Neural progenitor cell (in vitro differentiated cells): ENCODE results near the gene TENM3. TPM values are rescaled to one million over a fixed set of nuclear protein-coding genes. Genes with fewer than 3 reads are reported as not detected.

Experiments
- DNase-seq: peaks from one replicate; pipeline ENCODE4 v3.0.0-alpha.2; 2016; ENCODE audit warnings: low spot score
- H2AFZ ChIP-seq: fragments of 200-600 bp; sonication (generic); replicated peaks from 2 replicates; pipeline ENCODE4 v1.6.1; 2016; ENCODE audit warnings: antibody characterized with exemption
- H3F3A ChIP-seq: fragments of 200-600 bp; sonication (generic); 2 replicates; pipeline ENCODE4 v1.6.1; 2016; ENCODE audit warnings: antibody characterized with exemption, low read depth
- H3K27ac ChIP-seq: fragments of 200-600 bp; sonication (generic); 2 replicates; pipeline ENCODE4 v1.5.1; 2016; ENCODE audit warnings: mild to moderate bottlenecking
- H3K27me3 ChIP-seq: fragments of 200-600 bp; sonication (generic); 2 replicates; pipeline ENCODE4 v1.6.1; 2016; ENCODE audit warnings: mild to moderate bottlenecking, moderate library complexity
- H3K36me3 ChIP-seq: fragments of 200-600 bp; sonication (generic); 2 replicates; pipeline ENCODE4 v1.5.1; 2016
- H3K4me1 ChIP-seq: fragments of 200-600 bp; sonication (generic); 2 replicates; pipeline ENCODE4 v1.6.1; 2016; ENCODE audit warnings: mixed run types
- H3K4me2 ChIP-seq: fragments of 200-600 bp; sonication (generic); 2 replicates; pipeline ENCODE4 v1.6.1; 2016
- H3K4me3 ChIP-seq: fragments of 200-600 bp; sonication (generic); 2 replicates; pipeline ENCODE4 v1.5.1; 2016
- H3K79me2 ChIP-seq: fragments of 200-600 bp; sonication (generic); 2 replicates; pipeline ENCODE4 v1.6.1; 2016; ENCODE audit warnings: low read depth
- H3K9ac ChIP-seq: fragments of 200-600 bp; sonication (generic); 2 replicates; pipeline ENCODE4 v1.6.1; 2016
- H3K9me3 ChIP-seq: fragments of 200-600 bp; sonication (generic); 2 replicates; pipeline ENCODE4 v1.5.1; 2016; ENCODE audit warnings: low read depth
- H4K20me1 ChIP-seq: fragments of 200-600 bp; sonication (generic); 2 replicates; pipeline ENCODE4 v1.6.1; 2016; ENCODE audit warnings: low read depth
- H3K27ac Mint-ChIP-seq: 3 replicates; pipeline ENCODE4 v1.8.0; 2021; ENCODE audit warnings: mixed read lengths
- H3K27me3 Mint-ChIP-seq: 2 replicates; pipeline ENCODE4 v1.8.0; 2022; ENCODE audit warnings: low read depth, mild to moderate bottlenecking, inconsistent platforms, moderate library complexity, mixed read lengths; ENCODE audit not compliant: insufficient read depth
- H3K36me3 Mint-ChIP-seq: 3 replicates; pipeline ENCODE4 v1.8.0; 2021; ENCODE audit warnings: mixed read lengths
- H3K4me1 Mint-ChIP-seq: 3 replicates; pipeline ENCODE4 v1.8.0; 2021; ENCODE audit warnings: mixed read lengths
- H3K4me3 Mint-ChIP-seq: 3 replicates; pipeline ENCODE4 v1.8.0; 2021; ENCODE audit warnings: mild to moderate bottlenecking, moderate library complexity, mixed read lengths
- H3K9me3 Mint-ChIP-seq: 3 replicates; pipeline ENCODE4 v1.8.0; 2020; ENCODE audit warnings: mixed read lengths
- EZH2 ChIP-seq: fragments of 200-600 bp; sonication (generic); IDR thresholded peaks from 2 replicates; pipeline ENCODE4 v1.6.1; 2017; ENCODE audit warnings: antibody characterized with exemption, mild to moderate bottlenecking, moderate library complexity
- EZH2phosphoT487 ChIP-seq: fragments of 200-600 bp; sonication (generic); IDR thresholded peaks from 2 replicates; pipeline ENCODE4 v1.6.1; 2017; ENCODE audit warnings: antibody characterized with exemption
- total RNA-seq: library from RNA; depleted of rRNA; stranded (reverse); fragments of >200 nt; gene quantifications from 2 replicates; pipeline ENCODE4 v1.2.3, GENCODE V29; 2015; ENCODE audit warnings: low replicate concordance
- TF ChIP-seq, protein P1 (sequence below): fragments of 200-600 bp; sonication (generic); IDR thresholded peaks from 2 replicates; pipeline ENCODE4 v1.5.1; 2017; ENCODE audit warnings: antibody characterized with exemption, mild to moderate bottlenecking

TENM3 gene
- total RNA-seq, 1 donor from 2014 or later, result 78.7 TPM

DNA sequence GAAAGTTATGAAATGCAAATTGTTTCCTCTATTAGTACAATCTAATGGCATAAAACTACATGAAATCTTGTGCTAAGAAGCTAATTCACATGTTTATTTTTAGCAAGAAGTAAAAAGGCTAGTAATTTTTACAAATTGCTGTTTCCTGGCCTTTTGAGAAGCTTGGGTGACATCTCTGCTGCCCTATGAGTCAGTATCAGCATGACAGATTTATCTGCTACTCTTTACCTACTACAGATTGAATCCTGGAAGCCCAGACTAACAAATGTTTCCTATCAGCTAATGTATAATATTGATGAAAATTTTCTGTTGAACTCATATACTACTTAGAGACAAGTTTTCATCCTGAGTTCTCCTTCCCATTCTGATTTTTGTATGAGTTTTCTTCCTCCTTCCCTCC is 441.6 kb downstream of the TENM3 start:
- H3K9me3 Mint-ChIP-seq, result no peaks in the 10 kb centered on the region
- H3K27me3 ChIP-seq, result no peaks in the 10 kb centered on the region
- H3K9me3 ChIP-seq, result no peaks in the 10 kb centered on the region
- DNase-seq, result no peak
- no peaks in the 10 kb centered on the region for H4K20me1 ChIP-seq
- H3K4me1 ChIP-seq, result peaks cover 2% of the 10 kb centered on the region
- no peak overlapping the region for H3K4me3 Mint-ChIP-seq
- no peaks in the 10 kb centered on the region for H3F3A ChIP-seq
- no peaks in the 10 kb centered on the region for H3K79me2 ChIP-seq
- no peak overlapping the region for H2AFZ ChIP-seq
- no peak overlapping the region for H3K9ac ChIP-seq
- no peak overlapping the region for H3K27ac ChIP-seq
- H3K27ac Mint-ChIP-seq, result no peak overlapping the region
- peaks cover 33% of the 10 kb centered on the region for H3K36me3 Mint-ChIP-seq
- H3K4me1 Mint-ChIP-seq, result peaks cover 19% of the 10 kb centered on the region
- H3K4me2 ChIP-seq, result no peak overlapping the region
- no peaks in the 10 kb centered on the region for H3K27me3 Mint-ChIP-seq
- no peak overlapping the region for H3K4me3 ChIP-seq
- H3K36me3 ChIP-seq, result peaks cover 21% of the 10 kb centered on the region
- TF ChIP-seq, protein P1, sequence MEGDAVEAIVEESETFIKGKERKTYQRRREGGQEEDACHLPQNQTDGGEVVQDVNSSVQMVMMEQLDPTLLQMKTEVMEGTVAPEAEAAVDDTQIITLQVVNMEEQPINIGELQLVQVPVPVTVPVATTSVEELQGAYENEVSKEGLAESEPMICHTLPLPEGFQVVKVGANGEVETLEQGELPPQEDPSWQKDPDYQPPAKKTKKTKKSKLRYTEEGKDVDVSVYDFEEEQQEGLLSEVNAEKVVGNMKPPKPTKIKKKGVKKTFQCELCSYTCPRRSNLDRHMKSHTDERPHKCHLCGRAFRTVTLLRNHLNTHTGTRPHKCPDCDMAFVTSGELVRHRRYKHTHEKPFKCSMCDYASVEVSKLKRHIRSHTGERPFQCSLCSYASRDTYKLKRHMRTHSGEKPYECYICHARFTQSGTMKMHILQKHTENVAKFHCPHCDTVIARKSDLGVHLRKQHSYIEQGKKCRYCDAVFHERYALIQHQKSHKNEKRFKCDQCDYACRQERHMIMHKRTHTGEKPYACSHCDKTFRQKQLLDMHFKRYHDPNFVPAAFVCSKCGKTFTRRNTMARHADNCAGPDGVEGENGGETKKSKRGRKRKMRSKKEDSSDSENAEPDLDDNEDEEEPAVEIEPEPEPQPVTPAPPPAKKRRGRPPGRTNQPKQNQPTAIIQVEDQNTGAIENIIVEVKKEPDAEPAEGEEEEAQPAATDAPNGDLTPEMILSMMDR, result no peak
- no peak for TF ChIP-seq EZH2
- no peak for TF ChIP-seq EZH2phosphoT487

DNA sequence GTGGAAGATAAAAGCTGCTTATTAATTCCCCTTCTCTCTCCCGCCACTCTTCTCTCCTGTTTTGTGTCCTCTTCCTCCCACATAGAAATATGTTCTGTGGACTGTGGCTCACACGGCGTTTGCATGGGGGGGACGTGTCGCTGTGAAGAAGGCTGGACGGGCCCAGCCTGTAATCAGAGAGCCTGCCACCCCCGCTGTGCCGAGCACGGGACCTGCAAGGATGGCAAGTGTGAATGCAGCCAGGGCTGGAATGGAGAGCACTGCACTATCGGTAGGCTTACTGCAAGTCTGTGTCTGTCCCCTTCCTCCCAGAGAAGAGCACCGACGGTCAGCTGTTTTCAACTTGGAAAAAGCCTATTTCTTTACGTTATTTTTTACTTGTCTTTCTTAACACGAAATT is 444.9 kb downstream of the TENM3 start:
- H3K4me3 ChIP-seq, result no peak overlapping the region
- Mint-ChIP-seq H3K4me3 (no peak overlapping the region), H3K27me3 (no peaks in the 10 kb centered on the region), H3K4me1 (peaks cover 4% of the 10 kb centered on the region), H3K27ac (no peak overlapping the region), H3K9me3 (no peaks in the 10 kb centered on the region), H3K36me3 (peaks cover 30% of the 10 kb centered on the region)
- H3K9me3 ChIP-seq, result no peaks in the 10 kb centered on the region
- H4K20me1 ChIP-seq, result no peaks in the 10 kb centered on the region
- peaks cover 9% of the 10 kb centered on the region for H3K36me3 ChIP-seq
- no peaks in the 10 kb centered on the region for H3K79me2 ChIP-seq
- H3F3A ChIP-seq, result no peaks in the 10 kb centered on the region
- H2AFZ ChIP-seq, result no peak overlapping the region
- no peak overlapping the region for H3K27ac ChIP-seq
- no peak for TF ChIP-seq EZH2
- TF ChIP-seq, protein P1, result no peak
- TF ChIP-seq EZH2phosphoT487, result no peak
- peak; percentile 46 for DNase-seq
- H3K4me1 ChIP-seq, result no peaks in the 10 kb centered on the region
- no peaks in the 10 kb centered on the region for H3K27me3 ChIP-seq
- no peak overlapping the region for H3K9ac ChIP-seq
- no peak overlapping the region for H3K4me2 ChIP-seq

DNA sequence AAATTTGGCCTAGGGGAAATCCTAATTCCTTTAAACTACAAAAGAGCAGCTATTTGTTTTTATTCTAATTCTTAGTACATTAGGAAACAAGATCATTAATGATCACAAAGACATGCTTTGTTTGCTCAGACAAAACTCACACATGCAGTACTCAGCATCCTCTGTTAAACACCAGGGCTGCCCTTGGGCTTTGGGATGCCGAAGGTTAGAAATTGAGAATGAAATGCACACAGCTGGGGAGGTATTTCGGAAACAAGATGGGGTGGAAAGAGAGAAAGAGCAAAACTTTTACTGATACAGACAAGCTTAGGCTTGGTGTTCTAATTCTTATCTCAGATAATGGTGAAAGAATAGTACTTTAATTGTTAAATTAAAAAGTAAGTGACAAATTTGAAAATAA is 451.3 kb downstream of the TENM3 start:
- H3K36me3 Mint-ChIP-seq, result peaks cover 27% of the 10 kb centered on the region
- Histone ChIP-seq H3K27ac (peak overlapping the region; percentile 13), H4K20me1 (no peaks in the 10 kb centered on the region), H3K9ac (no peak overlapping the region), H2AFZ (no peak overlapping the region), H3K9me3 (no peaks in the 10 kb centered on the region), H3K4me2 (no peak overlapping the region), H3F3A (peaks cover 10% of the 10 kb centered on the region), H3K79me2 (no peaks in the 10 kb centered on the region), H3K4me3 (no peak overlapping the region), H3K27me3 (no peaks in the 10 kb centered on the region), H3K4me1 (peaks cover 9% of the 10 kb centered on the region), H3K36me3 (no peaks in the 10 kb centered on the region)
- no peak overlapping the region for H3K4me3 Mint-ChIP-seq
- peaks cover 16% of the 10 kb centered on the region for H3K4me1 Mint-ChIP-seq
- no peak overlapping the region for H3K27ac Mint-ChIP-seq
- TF ChIP-seq EZH2phosphoT487 (no peak), EZH2 (no peak)
- TF ChIP-seq, protein P1, result no peak
- DNase-seq, result no peak
- H3K9me3 Mint-ChIP-seq, result no peaks in the 10 kb centered on the region
- H3K27me3 Mint-ChIP-seq, result no peaks in the 10 kb centered on the region
